GM12864 (cell line): Measurements from ENCODE around the gene HS2ST1.

Experiments used
- DNase-seq: peaks from one replicate; pipeline ENCODE4 v3.0.0-alpha.2; 2011; ENCODE audit warnings: low read depth
- H3K4me3 ChIP-seq: 2 replicates; pipeline ENCODE4 v1.5.1; 2011; ENCODE audit warnings: mild to moderate bottlenecking, low read depth, low read length, control low read depth
- TF ChIP-seq, protein P1 (sequence below): IDR thresholded peaks from 2 replicates; pipeline ENCODE4 v1.5.1; 2011; ENCODE audit warnings: low read depth, mild to moderate bottlenecking, moderate library complexity, low read length, control low read depth, inconsistent platforms; ENCODE audit errors: missing control alignments

HS2ST1 gene

DNA sequence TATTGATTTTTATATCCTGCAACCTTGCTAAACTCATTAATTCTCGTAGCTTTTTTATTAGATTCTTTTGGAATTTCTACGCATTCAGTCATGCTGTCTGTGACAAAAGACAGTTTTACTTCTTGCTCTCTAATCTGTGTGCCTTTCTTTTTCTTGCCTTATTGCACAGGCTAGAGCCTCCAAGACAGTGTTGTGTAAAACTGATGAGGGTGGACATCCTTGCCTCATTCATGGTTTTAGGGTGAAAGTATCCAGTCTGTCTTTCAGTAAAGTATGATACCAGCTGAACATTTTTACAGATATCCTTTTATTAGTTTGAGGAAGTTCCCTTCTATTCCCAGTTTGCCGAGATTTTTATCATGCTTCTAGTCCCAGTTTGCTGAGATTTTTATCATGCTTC, 133.8 kb downstream of the HS2ST1 start:
- TF ChIP-seq, protein P1, sequence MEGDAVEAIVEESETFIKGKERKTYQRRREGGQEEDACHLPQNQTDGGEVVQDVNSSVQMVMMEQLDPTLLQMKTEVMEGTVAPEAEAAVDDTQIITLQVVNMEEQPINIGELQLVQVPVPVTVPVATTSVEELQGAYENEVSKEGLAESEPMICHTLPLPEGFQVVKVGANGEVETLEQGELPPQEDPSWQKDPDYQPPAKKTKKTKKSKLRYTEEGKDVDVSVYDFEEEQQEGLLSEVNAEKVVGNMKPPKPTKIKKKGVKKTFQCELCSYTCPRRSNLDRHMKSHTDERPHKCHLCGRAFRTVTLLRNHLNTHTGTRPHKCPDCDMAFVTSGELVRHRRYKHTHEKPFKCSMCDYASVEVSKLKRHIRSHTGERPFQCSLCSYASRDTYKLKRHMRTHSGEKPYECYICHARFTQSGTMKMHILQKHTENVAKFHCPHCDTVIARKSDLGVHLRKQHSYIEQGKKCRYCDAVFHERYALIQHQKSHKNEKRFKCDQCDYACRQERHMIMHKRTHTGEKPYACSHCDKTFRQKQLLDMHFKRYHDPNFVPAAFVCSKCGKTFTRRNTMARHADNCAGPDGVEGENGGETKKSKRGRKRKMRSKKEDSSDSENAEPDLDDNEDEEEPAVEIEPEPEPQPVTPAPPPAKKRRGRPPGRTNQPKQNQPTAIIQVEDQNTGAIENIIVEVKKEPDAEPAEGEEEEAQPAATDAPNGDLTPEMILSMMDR: no peak
- DNase-seq: no peak
- H3K4me3 ChIP-seq: no peak overlapping the region

DNA sequence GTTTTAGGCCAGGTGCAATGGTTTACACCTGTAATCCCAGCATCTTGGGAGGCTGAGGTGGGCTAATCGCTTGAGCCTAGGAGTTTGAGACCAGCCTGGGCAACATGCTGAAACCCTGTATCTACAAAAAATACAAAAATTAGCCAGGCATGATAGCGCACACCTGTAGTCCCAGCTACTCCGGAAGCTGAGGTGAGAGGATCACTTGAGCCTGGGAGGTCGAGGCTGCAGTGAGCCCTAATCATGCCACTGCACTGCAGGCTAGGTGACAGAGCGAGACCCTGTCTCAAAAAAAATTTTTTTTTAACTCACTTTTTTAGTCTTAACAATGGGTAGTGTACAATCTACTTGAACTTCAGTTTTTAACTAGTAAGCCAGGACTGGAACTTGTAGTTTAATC, 137.5 kb downstream of the HS2ST1 start:
- peak overlapping the region; percentile 7; the same call in 1 of the 2 replicates for H3K4me3 ChIP-seq
- TF ChIP-seq, protein P1: no peak
- no peak for DNase-seq

- TF ChIP-seq, protein P1: no peak
- no peak for DNase-seq
- H3K4me3 ChIP-seq: peak overlapping the region; percentile 7; the same call in 1 of the 2 replicates
Observed at GRCh38 chr1:87052400-87052799, 138.0 kb downstream of the HS2ST1 start.

DNA sequence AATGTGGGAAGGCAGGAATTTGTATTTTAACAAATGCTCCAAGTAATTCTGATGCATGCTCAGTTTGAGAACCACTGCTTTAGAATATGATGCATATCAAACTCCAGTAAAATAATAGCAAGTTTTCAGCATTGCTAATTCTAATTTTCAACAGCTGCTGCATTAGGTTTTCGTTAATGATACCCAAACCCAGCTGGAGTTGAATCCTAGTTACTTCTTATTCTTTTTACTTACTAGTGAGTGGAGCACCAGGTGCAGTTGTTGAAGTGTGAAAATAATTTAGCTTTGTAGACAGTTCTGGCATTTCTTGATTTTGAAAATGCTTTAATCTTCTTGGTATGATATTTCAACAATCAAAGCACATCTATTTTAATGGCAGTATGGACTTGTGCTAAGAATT, 138.5 kb downstream of the HS2ST1 start:
- TF ChIP-seq, protein P1: no peak
- no peak overlapping the region; the same call in 1 of the 2 replicates for H3K4me3 ChIP-seq
- no peak for DNase-seq

DNA sequence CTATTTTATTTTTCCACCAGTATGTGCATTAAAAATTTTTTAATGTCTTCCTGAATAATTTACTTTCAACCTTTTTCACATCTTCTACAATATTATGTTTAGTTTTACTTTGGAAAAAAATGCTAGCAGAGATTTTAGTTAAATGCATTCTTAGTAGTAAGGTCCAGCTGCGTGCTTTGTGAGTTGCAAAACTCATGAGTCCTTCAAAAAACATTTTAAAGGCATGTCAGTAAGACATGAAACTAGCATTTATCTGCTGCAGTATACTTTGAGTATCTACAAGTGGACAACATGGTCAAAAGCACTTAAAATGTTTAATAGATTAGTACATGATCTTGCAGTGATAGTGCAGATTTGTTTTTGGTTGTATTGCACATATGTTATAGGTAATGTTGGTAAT, 139.0 kb downstream of the HS2ST1 start:
- TF ChIP-seq, protein P1: no peak
- no peak overlapping the region for H3K4me3 ChIP-seq
- no peak for DNase-seq

DNA sequence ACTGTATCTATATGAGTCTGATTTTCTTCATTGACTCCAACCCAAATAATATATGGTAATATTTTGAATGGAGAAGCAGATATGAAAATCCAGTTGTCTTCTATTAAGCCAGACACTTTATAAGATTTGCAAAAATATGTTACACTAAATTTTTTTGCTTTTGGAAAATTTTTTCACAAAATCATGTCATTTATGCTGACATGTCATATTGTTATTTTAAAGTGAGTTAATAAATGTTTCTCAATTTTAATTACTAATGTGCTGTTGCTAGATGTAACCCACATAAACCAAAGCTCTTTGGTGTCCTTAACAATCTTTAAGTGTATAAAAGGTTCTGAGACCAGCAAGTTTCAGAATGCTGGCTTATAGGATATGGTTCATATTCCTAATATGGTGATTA, 142.5 kb downstream of the HS2ST1 start:
- peak overlapping the region; percentile 37; the same call in 1 of the 2 replicates for H3K4me3 ChIP-seq
- DNase-seq: no peak
- TF ChIP-seq, protein P1: no peak

DNA sequence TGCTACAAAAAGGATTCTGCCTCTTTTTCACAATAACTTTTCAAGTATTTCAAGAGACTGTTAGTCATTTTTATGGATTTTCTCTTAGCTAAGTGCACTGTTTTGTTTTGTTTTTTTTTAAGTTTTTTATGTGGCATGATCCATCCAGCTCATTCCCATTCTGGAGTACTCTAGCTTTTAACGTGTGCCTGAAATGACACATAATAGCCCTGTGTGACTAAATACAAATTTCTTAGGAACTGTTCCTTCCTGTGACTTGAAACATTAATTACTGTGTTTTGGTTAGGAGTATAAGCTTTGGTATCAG, 143.9 kb downstream of the HS2ST1 start:
- TF ChIP-seq, protein P1: no peak
- peak overlapping the region; percentile 32; the same call in 1 of the 2 replicates for H3K4me3 ChIP-seq
- no peak for DNase-seq
